GM18867 (cell line): ENCODE results near the gene BMP10.
A peak's percentile ranks its signal among the peaks of the same experiment; 100 is the strongest.
"Not testable (repeated sequence)": the region's sequence is repeated elsewhere in the genome, so short reads cannot be mapped to it uniquely, and the experiment has no call there.

Source experiments
- ATAC-seq: cut with Tn5 transposase; IDR thresholded peaks from one replicate; pipeline ENCODE4 v1.9.1; 2021; ENCODE audit warnings: mild to moderate bottlenecking, moderate library complexity; ENCODE audit not compliant: unreplicated experiment

Gene BMP10

GRCh38 chr2:68895981-68896380 is 24.8 kb upstream of the BMP10 start:
- ATAC-seq, result not testable (repeated sequence)

- ATAC-seq, result no peak
Observed at GRCh38 chr2:68889500-68889899, 18.3 kb upstream of the BMP10 start.

- ATAC-seq, result no peak
Observed at GRCh38 chr2:68889021-68889420, 17.8 kb upstream of the BMP10 start.

GRCh38 chr2:68888038-68888704 is 17.0 kb upstream of the BMP10 start:
- ATAC-seq, result no peak

GRCh38 chr2:68885811-68886075 is 14.5 kb upstream of the BMP10 start:
- no peak for ATAC-seq

- ATAC-seq, result no peak
Observed at GRCh38 chr2:68885074-68885810, 14.0 kb upstream of the BMP10 start.

GRCh38 chr2:68880213-68880612 is 9.0 kb upstream of the BMP10 start:
- no peak for ATAC-seq

GRCh38 chr2:68879296-68879695 is 8.1 kb upstream of the BMP10 start:
- ATAC-seq, result no peak

- ATAC-seq, result no peak
Observed at GRCh38 chr2:68878753-68879152, 7.6 kb upstream of the BMP10 start.

GRCh38 chr2:68878071-68878711 is 7.0 kb upstream of the BMP10 start:
- ATAC-seq, result no peak

- ATAC-seq, result no peak
Observed at GRCh38 chr2:68877079-68877772, 6.0 kb upstream of the BMP10 start.

GRCh38 chr2:68870215-68870614 is 982 bp downstream of the BMP10 start:
- ATAC-seq, result no peak

- ATAC-seq, result no peak
Observed at GRCh38 chr2:68865108-68865507, 6.1 kb downstream of the BMP10 start.

GRCh38 chr2:68863996-68864395 is 7.2 kb downstream of the BMP10 start:
- ATAC-seq, result no peak

GRCh38 chr2:68862889-68863288 is 8.3 kb downstream of the BMP10 start:
- no peak for ATAC-seq

GRCh38 chr2:68861330-68861729 is 9.9 kb downstream of the BMP10 start:
- ATAC-seq, result no peak

GRCh38 chr2:68860111-68860510 is 11.1 kb downstream of the BMP10 start:
- ATAC-seq, result no peak

GRCh38 chr2:68857855-68858456 is 13.2 kb downstream of the BMP10 start:
- ATAC-seq, result peak; percentile 80

- ATAC-seq, result no peak
Observed at GRCh38 chr2:68857202-68857845, 13.9 kb downstream of the BMP10 start.

GRCh38 chr2:68855550-68855949 is 15.6 kb downstream of the BMP10 start:
- ATAC-seq, result no peak

GRCh38 chr2:68854476-68854875 is 16.7 kb downstream of the BMP10 start:
- no peak for ATAC-seq
